Activated CD4-positive, alpha-beta T cell treated with anti-CD3 and anti-CD28 coated beads, Interleukin-2, amount 10 ng/mL, durations not matched to agents 24 days and 14 days (primary cell): ENCODE data around the gene CACNA2D4. TPM values are rescaled to one million over a fixed set of nuclear protein-coding genes. Genes with fewer than 3 reads are reported as not detected.

ENCODE experiments used
- DNase-seq: peaks from one replicate; pipeline ENCODE4 v3.0.0; 2022
- H3K27ac Mint-ChIP-seq: one replicate; pipeline ENCODE4 v1.8.0; 2022; ENCODE audit warnings: mild to moderate bottlenecking, mixed read lengths
- H3K27me3 Mint-ChIP-seq: one replicate; pipeline ENCODE4 v1.8.0; 2022; ENCODE audit warnings: mixed read lengths
- H3K36me3 Mint-ChIP-seq: one replicate; pipeline ENCODE4 v1.8.0; 2022; ENCODE audit warnings: low read depth, mild to moderate bottlenecking, mixed read lengths
- H3K4me1 Mint-ChIP-seq: one replicate; pipeline ENCODE4 v1.8.0; 2021; ENCODE audit warnings: mixed read lengths
- H3K4me3 Mint-ChIP-seq: one replicate; pipeline ENCODE4 v1.8.0; 2022; ENCODE audit warnings: mild to moderate bottlenecking, moderate library complexity, mixed read lengths
- H3K9me3 Mint-ChIP-seq: one replicate; pipeline ENCODE4 v1.8.0; 2021; ENCODE audit warnings: mixed read lengths
- intact Hi-C: fragments of 100-400 bp; cut with micrococcal nuclease; formaldehyde crosslinking; loops from one replicate; pipeline ENCODE4 v1.15.1; 2023
- total RNA-seq: library from RNA; stranded (reverse); gene quantifications from 2 replicates; pipeline ENCODE4 v1.2.3, GENCODE V29; 2022

CACNA2D4 gene
- total RNA-seq, 1 donor from 2014 or later, result 6.8 TPM

DNA sequence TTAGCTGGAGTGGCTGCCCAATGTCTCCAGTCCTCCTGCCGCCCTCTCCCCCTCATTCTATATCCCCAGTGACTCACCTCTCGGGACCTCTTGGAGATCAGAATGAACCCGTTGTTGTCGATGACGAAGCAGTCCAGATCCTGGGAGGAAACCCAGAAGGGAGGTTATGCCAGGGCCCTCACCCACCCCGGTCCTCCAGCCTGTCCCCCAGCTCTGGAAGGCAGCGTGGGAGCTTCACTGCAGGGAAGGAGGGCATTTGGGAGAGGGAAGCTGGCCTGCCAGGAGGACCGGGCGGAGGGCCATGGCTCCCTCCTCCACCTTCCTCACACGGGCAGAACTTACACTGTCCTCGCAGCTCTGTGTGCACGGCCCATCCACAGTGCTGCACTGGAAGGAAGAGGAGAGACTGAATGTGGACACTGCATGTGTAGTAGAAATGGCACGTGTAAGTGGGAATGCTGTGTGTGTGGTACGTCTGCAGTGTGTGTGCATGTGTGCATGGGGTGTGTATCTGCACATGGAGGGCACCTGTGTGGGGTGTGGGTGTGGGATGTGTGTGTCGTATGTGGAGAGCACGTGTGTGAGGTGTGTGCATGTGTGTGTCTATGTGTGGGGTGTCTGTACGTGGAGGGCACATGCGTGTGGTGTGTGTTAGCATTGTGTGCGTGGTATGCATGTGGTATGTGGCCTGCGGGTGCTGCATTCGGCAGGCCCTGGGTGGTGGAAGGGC, 108.1 kb downstream of the CACNA2D4 start:
- no peak for DNase-seq
- H3K4me1 Mint-ChIP-seq, result peaks cover 1% of the 10 kb centered on the region
- no peaks in the 10 kb centered on the region for H3K36me3 Mint-ChIP-seq
- intact Hi-C loops, result no loop called here
- H3K4me3 Mint-ChIP-seq, result peak overlapping the region; percentile 63
- peak overlapping the region; percentile 2 for H3K27ac Mint-ChIP-seq
- H3K9me3 Mint-ChIP-seq, result no peaks in the 10 kb centered on the region
- H3K27me3 Mint-ChIP-seq, result no peaks in the 10 kb centered on the region

DNA sequence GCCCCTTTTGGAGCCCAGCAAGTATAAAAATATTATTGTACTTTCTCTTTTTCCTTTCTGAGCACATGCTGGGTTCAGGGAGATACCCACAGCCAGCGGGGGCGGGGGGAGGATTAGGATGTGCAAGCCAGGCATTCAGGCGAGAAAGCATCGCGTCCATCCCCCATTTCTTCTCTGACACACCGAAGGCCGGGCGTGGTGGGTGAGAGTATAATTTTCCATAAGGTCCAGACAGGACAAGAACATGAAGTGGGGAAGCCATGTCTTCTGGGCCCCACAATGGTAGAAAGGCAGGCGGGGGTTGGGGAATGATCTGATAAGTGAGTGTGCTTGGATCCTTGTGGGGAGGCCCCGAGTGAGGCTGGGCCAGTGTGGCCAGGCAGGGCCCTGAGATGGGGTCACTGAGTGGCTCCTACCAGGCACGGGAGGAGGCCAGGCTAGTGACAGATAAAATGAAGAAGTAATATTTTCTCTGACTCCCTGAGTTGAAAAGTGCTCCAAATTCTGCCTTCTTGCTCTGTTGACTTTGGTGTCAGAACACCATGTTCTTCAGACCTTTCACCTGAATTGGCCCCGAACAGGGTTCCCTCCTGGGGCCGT, 108.8 kb downstream of the CACNA2D4 start:
- Mint-ChIP-seq H3K27ac (no peak overlapping the region), H3K36me3 (no peaks in the 10 kb centered on the region), H3K9me3 (peaks cover under 1% of the 10 kb centered on the region), H3K4me3 (no peak overlapping the region), H3K4me1 (peaks cover 3% of the 10 kb centered on the region), H3K27me3 (no peaks in the 10 kb centered on the region)
- DNase-seq, result no peak
- intact Hi-C loops, result no loop called here

DNA sequence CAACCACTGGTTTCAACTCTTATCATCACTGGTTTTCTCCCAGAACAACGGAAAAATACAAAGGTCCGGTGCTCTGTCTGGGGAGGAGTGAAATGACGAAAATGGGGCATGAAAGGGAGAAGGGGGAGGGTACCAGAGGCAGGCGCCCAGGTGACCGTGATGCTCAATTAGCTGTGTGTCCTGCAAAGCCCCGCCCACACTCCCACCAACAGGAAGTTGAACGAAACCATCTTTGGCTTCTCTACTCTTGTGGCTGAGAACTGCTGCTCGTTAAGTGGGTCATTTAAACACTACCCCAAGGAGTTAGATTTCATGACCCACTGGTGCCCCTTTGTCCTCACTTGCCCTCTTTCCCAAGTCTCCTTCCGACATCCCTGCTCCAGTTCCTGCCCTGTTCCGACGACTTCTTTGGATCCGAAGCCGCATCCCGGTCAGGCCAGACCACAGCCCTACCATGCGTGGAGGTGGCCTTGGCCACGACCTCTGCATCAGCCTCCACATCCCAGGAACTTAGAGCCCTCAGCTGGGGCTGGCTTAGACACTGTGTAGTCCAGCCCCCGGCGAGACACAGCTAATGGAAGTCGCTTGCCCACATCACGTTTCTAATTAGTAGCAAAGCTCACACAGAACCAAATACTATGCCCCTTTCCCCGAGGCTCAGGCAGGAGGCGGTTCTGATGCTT, 109.5 kb downstream of the CACNA2D4 start:
- H3K4me3 Mint-ChIP-seq, result no peak overlapping the region
- intact Hi-C loops, result no loop called here
- no peaks in the 10 kb centered on the region for H3K36me3 Mint-ChIP-seq
- peaks cover 5% of the 10 kb centered on the region for H3K9me3 Mint-ChIP-seq
- peak overlapping the region; percentile 29 for H3K27ac Mint-ChIP-seq
- DNase-seq, result no peak
- peaks cover 7% of the 10 kb centered on the region for H3K4me1 Mint-ChIP-seq
- H3K27me3 Mint-ChIP-seq, result no peaks in the 10 kb centered on the region

DNA sequence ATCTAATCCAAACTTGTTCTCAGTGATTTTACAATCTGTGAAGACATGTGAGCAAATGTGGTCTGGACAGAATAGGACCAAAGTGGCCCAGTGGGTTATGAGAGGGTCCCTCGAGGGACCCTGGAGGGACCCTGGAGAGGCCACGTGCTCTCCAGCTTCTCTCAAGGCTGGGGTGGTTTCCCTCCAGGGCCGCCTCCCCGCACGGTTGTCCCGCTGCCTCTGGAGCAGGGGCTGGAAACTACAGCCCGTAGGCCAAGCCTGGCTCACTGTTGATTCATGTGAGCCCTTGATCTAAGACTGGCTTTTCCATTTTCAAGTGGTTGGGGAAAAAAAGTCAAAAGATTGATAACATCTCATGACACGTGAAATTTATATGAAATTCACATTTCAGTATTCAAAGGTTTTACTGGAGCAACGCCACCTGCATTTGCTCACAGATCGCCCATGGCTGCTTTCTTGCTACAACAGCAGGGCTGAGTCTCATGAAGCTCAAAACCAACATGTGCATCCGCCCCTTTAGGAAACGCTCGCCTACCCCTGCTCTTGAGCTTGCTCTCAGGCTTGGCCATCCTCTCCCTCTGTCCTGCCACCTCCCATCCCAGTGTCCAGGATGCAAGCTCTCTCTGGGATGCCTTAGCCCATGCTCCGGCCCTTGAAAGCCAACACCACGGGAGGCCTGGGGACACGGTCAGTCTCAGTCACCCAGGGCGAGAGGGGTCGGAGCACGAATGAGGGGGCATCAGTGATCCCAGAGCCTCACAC, 110.2 kb downstream of the CACNA2D4 start:
- no peak overlapping the region for H3K4me3 Mint-ChIP-seq
- no peak for DNase-seq
- no peaks in the 10 kb centered on the region for H3K27me3 Mint-ChIP-seq
- peaks cover 7% of the 10 kb centered on the region for H3K4me1 Mint-ChIP-seq
- intact Hi-C loops, result no loop called here
- peaks cover 5% of the 10 kb centered on the region for H3K9me3 Mint-ChIP-seq
- H3K36me3 Mint-ChIP-seq, result no peaks in the 10 kb centered on the region
- H3K27ac Mint-ChIP-seq, result peak overlapping the region; percentile 29

DNA sequence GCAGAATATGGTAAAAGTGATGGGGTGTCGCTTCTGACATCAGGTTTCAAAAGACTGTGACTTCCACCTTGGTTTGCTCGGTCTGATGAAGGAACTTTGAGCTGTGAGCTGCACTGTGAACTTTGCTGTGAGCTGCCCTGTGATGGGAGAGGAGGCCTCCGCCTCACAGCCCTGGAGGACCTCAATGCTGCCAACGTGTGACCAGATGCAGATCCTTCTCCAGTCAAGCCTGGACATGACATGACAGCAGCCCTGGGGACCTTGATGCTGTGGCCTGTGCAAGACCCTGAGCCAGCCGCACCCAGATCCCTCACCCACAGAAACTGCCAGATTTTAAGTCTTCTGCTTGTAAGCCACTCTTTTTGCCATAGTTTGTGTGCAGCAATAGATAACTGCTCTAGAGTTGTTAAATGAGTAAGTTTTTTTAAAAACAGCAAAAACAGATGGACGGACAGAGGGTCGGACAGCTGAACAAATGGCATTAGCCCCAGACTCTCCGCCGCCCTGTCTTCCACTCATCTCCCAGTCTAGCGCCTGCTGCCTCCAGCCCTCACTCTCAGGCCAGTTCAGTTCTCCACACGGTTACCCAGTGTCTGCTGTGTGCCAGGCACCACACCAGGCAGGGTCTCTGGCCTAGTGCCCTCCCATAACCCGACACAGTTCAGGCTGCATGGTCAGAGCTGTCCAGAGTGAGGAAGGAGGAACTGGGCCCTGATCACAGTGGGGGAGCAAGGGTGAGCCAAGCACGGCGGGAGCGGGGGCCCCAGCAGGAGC, 111.2 kb downstream of the CACNA2D4 start:
- H3K27me3 Mint-ChIP-seq, result no peaks in the 10 kb centered on the region

DNA sequence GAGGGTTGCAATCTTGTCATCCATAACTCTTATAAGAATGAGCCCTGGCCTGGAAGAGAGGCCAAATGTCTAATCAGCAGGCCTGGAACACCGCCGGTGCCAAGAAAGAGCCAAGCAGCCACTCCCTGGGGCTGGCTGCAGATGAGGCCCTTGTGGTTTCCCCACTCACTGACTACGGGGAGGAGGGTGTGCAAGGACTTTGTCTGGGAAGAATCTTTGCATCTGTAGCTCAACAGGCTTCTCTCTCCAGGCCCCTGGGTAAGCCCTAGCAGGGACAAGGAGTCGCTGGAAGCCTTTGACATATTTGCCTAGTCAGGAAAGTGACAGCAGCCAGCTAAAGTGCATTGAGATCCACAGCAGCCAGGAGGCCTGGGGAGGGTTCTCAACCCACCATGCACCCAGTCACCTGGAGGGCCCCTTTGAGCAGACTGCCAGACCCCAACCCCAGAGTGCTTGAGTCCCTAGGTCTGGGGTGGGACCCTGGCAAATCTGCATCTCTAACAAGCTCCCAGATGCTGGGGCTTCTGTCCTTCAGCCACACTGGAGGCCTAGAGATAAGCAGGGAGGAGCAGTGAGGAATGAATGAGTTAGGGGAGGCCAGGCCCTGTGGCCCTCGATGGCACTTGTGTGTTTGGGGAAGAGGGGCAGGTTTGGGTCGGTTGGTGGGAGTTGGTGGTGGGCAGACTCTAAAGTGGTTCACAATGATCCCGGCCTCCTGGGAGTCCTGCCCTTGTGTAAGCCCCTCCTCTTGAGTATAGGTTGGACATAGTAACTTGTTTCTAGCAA, 112.0 kb downstream of the CACNA2D4 start:
- peaks cover 6% of the 10 kb centered on the region for H3K4me1 Mint-ChIP-seq
- DNase-seq, result no peak
- peaks cover 5% of the 10 kb centered on the region for H3K9me3 Mint-ChIP-seq
- H3K4me3 Mint-ChIP-seq, result no peak overlapping the region
- no peaks in the 10 kb centered on the region for H3K36me3 Mint-ChIP-seq
- intact Hi-C loops, result no loop called here
- no peaks in the 10 kb centered on the region for H3K27me3 Mint-ChIP-seq
- H3K27ac Mint-ChIP-seq, result peak overlapping the region; percentile 25

More for the DNA sequence above, 111.2 kb downstream of the CACNA2D4 start:
- H3K27ac Mint-ChIP-seq, result peak overlapping the region; percentile 25
- peaks cover 5% of the 10 kb centered on the region for H3K9me3 Mint-ChIP-seq
- DNase-seq, result no peak
- H3K4me1 Mint-ChIP-seq, result peaks cover 7% of the 10 kb centered on the region
- H3K36me3 Mint-ChIP-seq, result no peaks in the 10 kb centered on the region
- intact Hi-C loops, result no loop called here
- no peak overlapping the region for H3K4me3 Mint-ChIP-seq

DNA sequence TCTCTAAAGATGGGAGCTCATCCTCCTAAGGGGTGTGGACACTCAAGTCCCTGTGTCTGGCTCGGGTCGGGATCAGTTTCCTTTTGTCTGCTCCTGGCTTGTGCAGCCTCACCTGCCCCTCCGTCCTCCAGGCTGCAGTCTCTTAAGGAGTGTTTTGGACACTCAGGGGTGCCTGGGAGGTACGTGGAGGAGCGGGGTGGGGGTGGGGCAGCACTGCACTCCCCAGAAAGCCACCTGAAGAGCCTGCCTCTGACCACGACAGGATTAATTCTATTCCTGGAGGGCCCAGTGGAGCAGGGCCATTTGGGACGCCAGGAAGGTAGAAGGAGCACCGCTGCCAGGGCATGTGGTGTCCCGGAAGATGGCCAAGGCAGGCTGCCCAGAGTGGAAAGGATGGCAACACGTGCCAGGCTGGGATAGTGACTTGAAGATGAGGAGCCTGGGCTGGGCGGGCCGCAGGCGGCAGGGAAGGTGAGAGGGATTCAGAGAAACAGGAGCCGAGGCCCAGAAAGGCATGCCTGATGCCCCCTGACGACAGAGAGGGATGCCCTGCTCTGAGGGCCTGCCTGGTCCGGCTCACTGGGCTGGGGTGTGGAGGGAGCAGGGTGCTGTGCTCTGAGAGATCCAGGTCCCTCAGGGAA, 112.9 kb downstream of the CACNA2D4 start:
- Mint-ChIP-seq H3K4me3 (no peak overlapping the region), H3K36me3 (no peaks in the 10 kb centered on the region), H3K27ac (no peak overlapping the region), H3K27me3 (no peaks in the 10 kb centered on the region), H3K4me1 (peaks cover 6% of the 10 kb centered on the region), H3K9me3 (peaks cover 5% of the 10 kb centered on the region)
- intact Hi-C loops, result no loop called here
- no peak for DNase-seq

DNA sequence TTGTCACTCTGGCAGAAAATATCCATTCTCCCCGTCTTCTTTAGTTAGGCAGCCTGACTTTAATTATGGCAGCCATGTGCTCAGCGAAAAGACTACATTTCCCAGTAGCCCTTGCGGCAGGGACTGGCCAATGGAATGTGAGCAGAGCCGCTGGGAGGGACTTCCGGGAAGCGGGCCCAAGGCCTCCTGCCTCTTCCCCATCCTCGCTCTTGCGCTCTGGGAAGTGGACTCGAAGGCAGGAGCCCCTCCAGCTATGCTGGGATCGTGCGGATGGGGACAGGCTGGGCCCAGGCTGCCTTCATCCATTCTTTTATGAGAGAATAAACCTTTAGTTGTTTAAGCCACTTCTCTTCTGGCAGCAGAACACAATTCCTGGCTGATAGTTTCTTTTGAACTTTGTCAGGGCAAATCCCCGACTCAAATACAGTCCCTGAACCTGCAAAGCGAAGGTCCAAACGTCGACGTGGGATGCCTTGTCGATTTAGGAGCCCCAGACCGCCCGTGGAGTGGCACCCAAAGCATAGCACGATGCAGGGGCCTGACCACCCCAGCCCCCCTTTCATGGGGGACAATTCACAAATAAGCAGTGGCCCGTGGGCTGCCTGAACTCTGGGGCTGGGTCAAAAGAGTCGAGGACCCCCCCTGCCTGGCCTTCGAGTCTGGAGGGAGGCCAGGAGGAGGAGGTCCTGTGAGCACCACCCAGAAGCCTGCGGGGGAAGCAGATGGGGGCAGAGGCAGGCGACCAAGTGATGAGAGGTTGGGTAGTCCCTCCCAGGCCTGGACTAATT, 113.7 kb downstream of the CACNA2D4 start:
- Mint-ChIP-seq H3K27ac (peak overlapping the region; percentile 74), H3K27me3 (no peaks in the 10 kb centered on the region), H3K9me3 (peaks cover 5% of the 10 kb centered on the region), H3K36me3 (no peaks in the 10 kb centered on the region), H3K4me3 (no peak overlapping the region), H3K4me1 (peaks cover 6% of the 10 kb centered on the region)
- peak; percentile 96 for DNase-seq
- intact Hi-C loops, result loop anchor here (1.0 kb wide), 1 partner anchor 8 kb away; no protein-coding TSS in a partner anchor

DNA sequence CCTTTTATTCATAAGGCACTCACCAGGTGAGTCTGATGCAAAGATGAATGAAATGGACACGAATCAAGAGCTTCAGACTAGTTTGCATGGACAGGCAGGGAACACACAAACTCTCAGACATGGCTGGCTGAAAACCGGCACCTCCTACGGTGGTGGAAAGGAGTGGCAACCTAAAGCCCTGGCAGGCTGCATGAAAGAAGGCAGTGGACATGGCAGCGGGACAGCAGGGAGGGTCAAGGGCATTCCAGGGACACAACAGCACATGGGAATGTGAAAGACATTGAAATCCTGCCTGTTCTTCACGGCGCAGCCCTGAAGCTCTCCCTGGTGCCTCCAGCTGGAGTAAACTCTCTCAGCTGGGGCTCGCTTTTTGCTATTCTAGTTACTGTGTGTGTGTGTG, 114.7 kb downstream of the CACNA2D4 start:
- no peak for DNase-seq
- Mint-ChIP-seq H3K4me3 (no peak overlapping the region), H3K27ac (no peak overlapping the region), H3K4me1 (peaks cover 6% of the 10 kb centered on the region), H3K27me3 (no peaks in the 10 kb centered on the region), H3K36me3 (no peaks in the 10 kb centered on the region), H3K9me3 (peaks cover 5% of the 10 kb centered on the region)
- intact Hi-C loops, result loop anchor here (1.0 kb wide), 1 partner anchor 7 kb away; no protein-coding TSS in a partner anchor

DNA sequence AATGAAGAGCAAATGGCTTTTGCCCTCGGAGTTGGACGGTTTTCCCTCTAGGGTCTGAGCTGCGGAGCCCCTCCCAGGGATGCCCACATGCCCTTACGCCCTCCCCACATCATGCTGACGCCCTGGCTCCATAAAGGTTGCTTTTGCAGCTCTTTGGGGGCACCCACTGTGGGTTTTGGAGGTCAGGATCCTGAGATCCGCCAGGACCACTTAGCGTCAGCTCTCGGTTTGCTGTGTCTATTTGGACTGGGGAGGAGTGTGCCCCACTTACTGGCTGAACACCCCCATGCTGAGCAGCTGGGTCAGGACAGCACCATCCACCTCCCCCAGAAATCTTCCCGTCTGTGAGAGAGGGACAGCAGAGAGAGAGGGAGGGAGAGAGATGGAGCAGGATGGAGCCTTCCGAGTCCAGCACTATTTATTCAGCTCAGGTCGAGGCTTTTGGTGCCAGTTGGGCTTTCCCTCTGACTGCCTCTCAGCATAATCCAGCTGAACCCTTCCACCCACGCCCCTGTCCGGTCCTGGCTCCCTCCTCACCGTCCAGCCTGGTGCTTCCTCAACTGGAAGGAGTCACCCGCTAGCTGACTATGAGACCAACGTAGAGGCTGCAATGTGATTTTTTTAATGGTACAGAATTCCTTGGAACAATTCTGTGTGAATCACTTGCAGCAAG, 117.0 kb downstream of the CACNA2D4 start:
- H3K27me3 Mint-ChIP-seq, result no peaks in the 10 kb centered on the region
- H3K36me3 Mint-ChIP-seq, result no peaks in the 10 kb centered on the region
- DNase-seq, result no peak
- H3K27ac Mint-ChIP-seq, result no peak overlapping the region
- H3K9me3 Mint-ChIP-seq, result peaks cover 5% of the 10 kb centered on the region
- H3K4me1 Mint-ChIP-seq, result peaks cover 6% of the 10 kb centered on the region
- H3K4me3 Mint-ChIP-seq, result no peak overlapping the region
- intact Hi-C loops, result no loop called here
